Activated CD4-positive, alpha-beta T cell treated with anti-CD3 and anti-CD28 coated beads, Interleukin-2, Interleukin-6, amounts not matched to agents 100 ng/mL and 50 ng/mL, durations not matched to agents 16 hours and 8 hours (primary cell): ENCODE results near the gene SPDYE6.
"Not testable (repeated sequence)": the region's sequence is repeated elsewhere in the genome, so short reads cannot be mapped to it uniquely, and the experiment has no call there.

Experiments
- DNase-seq: peaks from one replicate; pipeline ENCODE4 v3.0.0-alpha.2; 2020

SPDYE6 gene, protein sequence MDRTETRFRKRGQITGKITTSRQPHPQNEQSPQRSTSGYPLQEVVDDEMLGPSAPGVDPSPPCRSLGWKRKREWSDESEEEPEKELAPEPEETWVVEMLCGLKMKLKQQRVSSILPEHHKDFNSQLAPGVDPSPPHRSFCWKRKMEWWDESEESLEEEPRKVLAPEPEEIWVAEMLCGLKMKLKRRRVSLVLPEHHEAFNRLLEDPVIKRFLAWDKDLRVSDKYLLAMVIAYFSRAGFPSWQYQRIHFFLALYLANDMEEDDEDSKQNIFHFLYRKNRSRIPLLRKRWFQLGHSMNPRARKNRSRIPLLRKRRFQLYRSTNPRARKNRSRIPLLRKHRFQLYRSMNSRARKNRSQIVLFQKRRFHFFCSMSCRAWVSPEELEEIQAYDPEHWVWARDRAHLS

DNA sequence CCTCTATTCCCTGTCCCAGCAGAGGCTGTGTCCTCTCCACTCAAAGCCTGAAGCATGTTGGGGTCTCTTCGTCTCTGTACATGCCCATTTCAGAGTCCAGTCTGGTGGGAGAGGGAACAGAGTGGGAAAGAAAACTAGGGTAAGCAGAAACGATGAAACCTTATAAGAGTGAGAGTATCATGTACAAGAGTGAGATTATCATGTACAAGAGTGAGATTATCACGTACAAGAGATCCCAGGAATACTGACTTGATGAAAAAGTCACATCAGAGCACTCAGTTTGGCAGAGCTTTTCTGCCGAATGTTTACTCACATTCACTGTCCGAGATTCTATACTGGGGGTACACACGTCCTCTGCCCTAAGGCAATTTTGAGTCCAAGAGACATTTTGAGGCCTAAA is at the start of gene SPDYE6:
Gene SPDYE6, minus strand, starts transcription at position 101 of the 400 bp plus-strand sequence. CDS start 421 bp downstream, outside the sequence.
- DNase-seq = not testable (repeated sequence)

- DNase-seq = not testable (repeated sequence)
Observed at GRCh38 chr7:102404862-102405188, 48.6 kb upstream of the SPDYE6 start.

DNA sequence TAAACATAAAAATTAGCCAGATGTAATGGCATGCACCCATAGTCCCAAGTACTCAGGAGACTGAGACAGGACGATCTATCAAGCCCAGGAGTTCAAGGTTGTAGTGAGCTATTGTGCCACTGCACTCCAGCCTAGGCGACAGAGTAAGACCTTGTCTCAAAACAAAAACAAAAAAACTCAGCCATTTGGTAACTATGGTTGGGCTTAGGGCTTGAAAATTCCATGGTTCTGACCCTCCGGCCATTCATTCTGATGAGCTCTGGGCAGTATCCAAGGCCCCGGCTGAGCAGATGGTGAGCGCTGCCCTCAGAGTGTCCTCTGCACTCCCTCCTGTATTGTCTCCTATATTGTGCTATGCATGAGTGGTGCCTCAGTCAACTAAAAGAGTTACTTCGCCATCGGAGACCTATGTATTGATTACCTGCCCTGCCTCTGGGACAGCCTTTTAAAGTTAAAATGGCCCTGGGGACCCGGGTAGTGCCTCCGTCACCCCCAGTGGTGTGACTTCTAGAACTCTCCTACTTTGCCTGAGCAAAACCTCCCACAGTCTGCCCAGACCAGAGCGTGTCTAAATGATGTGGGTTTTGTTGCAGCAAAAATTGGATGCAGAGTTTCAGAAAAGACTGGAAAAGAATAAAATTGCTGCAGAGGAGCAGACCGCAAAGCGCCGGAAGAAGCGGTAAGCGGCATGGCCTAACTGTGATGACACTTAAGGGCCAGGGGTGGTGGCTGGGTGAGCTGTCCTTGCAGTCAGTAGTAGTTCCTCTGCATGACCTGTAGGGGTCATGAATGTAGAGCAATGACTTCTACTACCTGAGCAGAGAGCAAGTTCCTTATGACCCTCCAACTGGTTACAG is 48.0 kb upstream of the SPDYE6 start:
- DNase-seq = peak; percentile 71

DNA sequence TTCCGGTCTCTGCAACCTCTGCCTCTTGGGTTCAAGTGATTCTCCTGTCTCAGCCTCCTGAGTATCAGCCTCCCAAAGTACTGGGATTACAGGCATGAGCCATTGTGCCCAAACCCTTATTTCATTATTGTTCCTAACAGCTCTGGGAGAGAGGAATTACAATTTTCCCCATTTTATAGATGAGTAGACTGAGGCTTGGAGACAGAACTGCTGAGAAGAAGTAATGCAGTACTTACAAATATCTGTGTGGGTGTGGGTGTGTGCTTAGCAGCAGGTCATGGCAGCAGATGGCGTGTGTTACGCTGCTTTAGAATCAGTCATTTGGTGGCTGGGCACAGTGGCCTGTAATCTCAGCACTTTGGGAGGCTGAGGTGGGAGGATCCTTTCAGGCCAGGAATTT is 47.3 kb upstream of the SPDYE6 start:
- DNase-seq = no peak

DNA sequence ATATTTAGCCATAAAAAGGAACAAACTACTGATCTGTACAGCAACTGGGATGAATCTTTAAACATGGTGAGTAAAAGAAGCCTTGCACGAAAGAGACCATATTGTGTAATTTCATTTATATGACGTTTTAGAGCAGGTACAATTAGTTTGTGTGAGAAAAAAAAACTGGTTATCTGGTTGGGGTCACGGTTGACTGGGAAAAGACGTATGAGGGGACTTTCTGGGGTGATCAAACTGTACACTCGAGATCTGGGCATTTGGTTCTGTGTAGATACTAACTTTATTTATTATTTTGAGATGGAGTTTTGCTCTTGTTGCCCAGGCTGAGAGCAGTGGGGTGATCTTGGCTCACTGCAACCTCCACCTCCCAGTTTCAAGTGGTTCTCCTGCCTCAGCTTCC is 44.1 kb upstream of the SPDYE6 start:
- DNase-seq = no peak

- no peak for DNase-seq
Observed at GRCh38 chr7:102398543-102398942, 42.3 kb upstream of the SPDYE6 start.

- no peak for DNase-seq
Observed at GRCh38 chr7:102396710-102397019, 40.4 kb upstream of the SPDYE6 start.

DNA sequence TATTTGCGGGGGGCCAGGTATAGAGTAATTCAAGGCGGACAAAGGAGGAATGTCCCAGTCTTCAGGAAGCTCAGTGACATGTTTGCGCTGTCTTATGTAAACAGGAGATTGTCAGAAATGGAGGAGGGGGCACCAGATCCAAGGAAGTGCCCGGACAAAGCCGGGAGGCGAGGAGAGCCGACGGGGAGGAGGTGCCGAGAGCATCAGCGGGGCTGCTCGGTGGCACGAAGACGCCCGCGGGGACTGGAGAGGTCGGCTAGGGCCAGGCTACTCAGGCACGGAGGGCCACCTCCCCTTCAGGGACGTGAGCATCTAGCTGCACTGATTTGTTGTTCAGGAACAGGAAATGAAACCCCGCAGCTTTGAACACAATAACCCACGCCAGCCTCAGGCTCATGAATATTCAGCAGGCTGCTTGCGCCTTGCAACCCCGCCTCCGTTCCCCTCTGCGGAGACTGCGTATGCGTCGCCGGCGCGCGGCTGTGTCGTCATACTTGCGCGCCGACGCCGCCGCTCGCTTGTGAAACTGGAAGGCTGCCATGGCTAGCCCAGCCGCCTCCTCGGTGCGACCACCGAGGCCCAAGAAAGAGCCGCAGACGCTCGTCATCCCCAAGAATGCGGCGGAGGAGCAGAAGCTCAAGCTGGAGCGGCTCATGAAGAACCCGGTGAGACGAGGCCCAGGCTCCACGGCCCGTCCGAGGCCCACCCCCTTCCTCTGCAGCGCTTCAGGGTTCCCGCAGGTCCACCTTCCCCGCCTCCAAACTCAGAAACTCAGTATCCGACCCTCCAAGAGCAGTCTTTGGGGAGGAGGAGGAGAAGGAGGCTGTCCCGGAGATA is 39.8 kb upstream of the SPDYE6 start, which contains the start of gene PRKRIP1:
Gene PRKRIP1, plus strand, starts transcription at position 491 of the 837 bp plus-strand sequence. Its CDS starts 49 bp downstream, at position 540.
- DNase-seq = peak; percentile 92

GRCh38 chr7:102395592-102395872 is 39.3 kb upstream of the SPDYE6 start:
- no peak for DNase-seq

GRCh38 chr7:102393467-102393866 is 37.2 kb upstream of the SPDYE6 start:
- no peak for DNase-seq

- no peak for DNase-seq
Observed at GRCh38 chr7:102392330-102392729, 36.1 kb upstream of the SPDYE6 start.

- DNase-seq = peak; percentile 77
Observed at GRCh38 chr7:102390697-102391484, 34.6 kb upstream of the SPDYE6 start.

DNA sequence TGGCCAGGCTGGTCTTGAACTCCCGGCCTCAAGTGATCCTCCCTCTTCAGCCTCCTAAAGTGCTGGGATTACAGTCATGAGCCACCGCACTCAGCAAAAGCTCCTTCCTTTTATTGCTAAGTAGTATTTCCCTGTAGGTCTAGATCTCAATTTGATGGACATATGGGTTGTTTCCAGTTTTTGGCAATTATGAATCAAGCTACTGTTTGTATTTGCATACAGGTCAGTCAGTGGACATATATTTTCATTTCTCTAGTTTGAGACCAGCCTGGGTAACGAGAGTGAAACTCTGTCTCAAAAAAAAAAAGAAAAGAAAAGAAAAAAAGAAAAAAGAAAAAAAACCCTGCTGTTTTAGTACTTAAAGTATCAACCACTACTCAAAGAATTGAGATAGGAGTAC is 33.6 kb upstream of the SPDYE6 start:
- DNase-seq = no peak

GRCh38 chr7:102387064-102387463 is 30.8 kb upstream of the SPDYE6 start:
- DNase-seq = no peak

DNA sequence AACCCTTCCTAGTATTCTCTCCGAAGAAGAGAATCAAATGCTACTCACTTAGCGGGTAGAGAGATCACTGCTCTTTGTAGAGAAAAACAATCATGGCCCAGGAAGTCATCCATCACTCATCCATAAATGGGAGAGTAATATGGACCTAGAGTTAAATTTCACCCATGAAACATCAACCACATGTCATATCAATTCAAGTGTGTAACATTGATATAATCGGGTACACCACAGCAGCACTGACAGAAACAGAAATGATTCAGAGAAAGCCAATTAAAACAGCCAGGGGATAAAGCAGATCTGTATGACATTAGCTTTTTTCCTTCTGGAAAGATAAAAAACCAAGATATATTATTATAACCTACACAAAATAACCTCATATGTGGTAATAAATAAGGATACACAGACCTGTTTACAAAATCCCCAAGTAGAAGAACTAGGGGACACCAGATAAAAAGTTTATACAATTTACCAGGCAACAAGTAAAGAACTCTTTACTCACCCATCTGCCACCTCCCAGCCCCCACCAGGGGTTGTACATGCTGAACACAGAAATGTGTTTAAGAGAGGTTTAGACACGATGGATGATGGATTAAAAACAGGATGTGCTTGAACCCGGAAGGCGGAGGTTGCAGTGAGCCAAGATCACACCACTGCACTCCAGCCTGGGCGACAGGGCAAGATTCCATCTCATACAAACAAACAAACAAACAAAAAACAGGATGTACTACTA is 25.6 kb upstream of the SPDYE6 start:
- DNase-seq = not testable (repeated sequence)

DNA sequence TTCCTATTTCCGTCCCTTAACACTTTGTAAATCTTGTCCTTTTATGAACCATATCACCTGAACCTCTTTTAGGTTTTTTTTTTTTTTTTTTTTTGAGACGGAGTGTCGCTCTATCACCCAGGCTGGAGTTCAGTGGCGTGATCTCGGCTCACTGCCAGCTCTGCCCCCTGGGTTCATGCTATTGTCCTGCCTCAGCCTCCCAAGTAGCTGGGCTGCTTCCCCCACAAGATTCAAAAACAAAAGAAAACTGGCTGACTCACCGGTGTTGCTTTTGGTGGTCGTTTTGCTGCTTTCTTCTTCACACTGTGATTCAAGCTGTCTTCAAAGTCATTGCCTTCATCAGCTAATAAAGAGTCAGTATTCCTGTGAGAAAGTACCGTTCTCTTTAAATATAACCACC is 24.6 kb upstream of the SPDYE6 start:
- DNase-seq = not testable (repeated sequence)

GRCh38 chr7:102376964-102377466 is 20.8 kb upstream of the SPDYE6 start:
- DNase-seq = no peak

GRCh38 chr7:102372796-102373195 is 16.6 kb upstream of the SPDYE6 start:
- DNase-seq = not testable (repeated sequence)

- DNase-seq = not testable (repeated sequence)
Observed at GRCh38 chr7:102370038-102370437, 13.8 kb upstream of the SPDYE6 start.

- not testable (repeated sequence) for DNase-seq
Observed at GRCh38 chr7:102365390-102365789, 9.1 kb upstream of the SPDYE6 start.

- DNase-seq = peak; percentile 7
Observed at GRCh38 chr7:102364394-102364886, 8.2 kb upstream of the SPDYE6 start.
